ENCODE data around the gene ATPAF2.
"Not testable (repeated sequence)": the region's sequence is repeated elsewhere in the genome, so short reads cannot be mapped to it uniquely, and the experiment has no call there.

ATPAF2 gene

GRCh38 chr17:18009609-18010420 lies 29.2 kb downstream of the ATPAF2 start:
- no peak for DNase-seq (ENCODE audit: low spot score)

GRCh38 chr17:18008496-18009268 lies 30.3 kb downstream of the ATPAF2 start:
- no peak for DNase-seq (ENCODE audit: low spot score)

- DNase-seq (ENCODE audit: low spot score) = no peak
Observed at GRCh38 chr17:18006495-18007239, 32.3 kb downstream of the ATPAF2 start.

GRCh38 chr17:18005496-18005895 lies 33.5 kb downstream of the ATPAF2 start:
- DNase-seq (ENCODE audit: low spot score) = no peak

GRCh38 chr17:18004884-18005305 lies 34.1 kb downstream of the ATPAF2 start:
- no peak for DNase-seq (ENCODE audit: low spot score)

GRCh38 chr17:18004345-18004744 lies 34.6 kb downstream of the ATPAF2 start:
- no peak for DNase-seq (ENCODE audit: low spot score)

- no peak for DNase-seq (ENCODE audit: low spot score)
Observed at GRCh38 chr17:18002171-18002570, 36.8 kb downstream of the ATPAF2 start.

GRCh38 chr17:18000030-18000408 lies 38.9 kb downstream of the ATPAF2 start:
- DNase-seq (ENCODE audit: low spot score) = no peak

GRCh38 chr17:17999364-18000029 lies 39.5 kb downstream of the ATPAF2 start:
- no peak for DNase-seq (ENCODE audit: low spot score)

GRCh38 chr17:17998934-17999333 lies 40.0 kb downstream of the ATPAF2 start:
- no peak for DNase-seq (ENCODE audit: low spot score)

- DNase-seq (ENCODE audit: low spot score) = not testable (repeated sequence)
Observed at GRCh38 chr17:17995887-17996286, 43.1 kb downstream of the ATPAF2 start.

GRCh38 chr17:17994271-17995069 lies 44.5 kb downstream of the ATPAF2 start:
- DNase-seq (ENCODE audit: low spot score) = peak; percentile 74

GRCh38 chr17:17993852-17994251 lies 45.1 kb downstream of the ATPAF2 start:
- DNase-seq (ENCODE audit: low spot score) = no peak

GRCh38 chr17:17993366-17993765 lies 45.6 kb downstream of the ATPAF2 start:
- DNase-seq (ENCODE audit: low spot score) = no peak

GRCh38 chr17:17990282-17990681 lies 48.7 kb downstream of the ATPAF2 start:
- no peak for DNase-seq (ENCODE audit: low spot score)

- no peak for DNase-seq (ENCODE audit: low spot score)
Observed at GRCh38 chr17:17989618-17990017, 49.4 kb downstream of the ATPAF2 start.

GRCh38 chr17:17989081-17989480 lies 49.9 kb downstream of the ATPAF2 start:
- no peak for DNase-seq (ENCODE audit: low spot score)

- no peak for DNase-seq (ENCODE audit: low spot score)
Observed at GRCh38 chr17:17988427-17988945, 50.5 kb downstream of the ATPAF2 start.

- DNase-seq (ENCODE audit: low spot score) = no peak
Observed at GRCh38 chr17:17987901-17988300, 51.1 kb downstream of the ATPAF2 start.

- no peak for DNase-seq (ENCODE audit: low spot score)
Observed at GRCh38 chr17:17987187-17987896, 51.6 kb downstream of the ATPAF2 start.
